Upper lobe of right lung (tissue), 1 donor: Measurements from ENCODE around the gene TOMM5. TPM values are rescaled to one million over a fixed set of nuclear protein-coding genes. Genes with fewer than 3 reads are reported as not detected.

ENCODE experiments used
- ATAC-seq: fragments of 200-7000 bp; cut with Tn5 transposase; one replicate; pipeline ENCODE4 v1.9.1; 2020; ENCODE audit warnings: mild to moderate bottlenecking, moderate library complexity
- DNase-seq: peaks from one replicate; pipeline ENCODE4 v3.0.0-alpha.2; 2020
- H3K27ac ChIP-seq: fragments of 200-600 bp; one replicate; pipeline ENCODE4 v1.8.0; 2022
- H3K27me3 ChIP-seq: fragments of 200-600 bp; one replicate; pipeline ENCODE4 v1.8.0; 2022; ENCODE audit warnings: mild to moderate bottlenecking
- H3K36me3 ChIP-seq: fragments of 200-600 bp; one replicate; pipeline ENCODE4 v1.8.0; 2022
- H3K4me1 ChIP-seq: fragments of 200-600 bp; one replicate; pipeline ENCODE4 v1.8.0; 2022
- H3K4me3 ChIP-seq: fragments of 200-600 bp; one replicate; pipeline ENCODE4 v1.8.0; 2022; ENCODE audit warnings: mild to moderate bottlenecking
- H3K9me3 ChIP-seq: fragments of 200-600 bp; one replicate; pipeline ENCODE4 v1.8.0; 2022
- CTCF ChIP-seq: fragments of 200-600 bp; IDR thresholded peaks from one replicate; pipeline ENCODE4 v1.8.0; 2022; ENCODE audit warnings: antibody characterized with exemption
- intact Hi-C: fragments of 100-400 bp; cut with DNase I; formaldehyde crosslinking; loops from one replicate; pipeline ENCODE4 v1.11.0; 2022
- total RNA-seq: library from RNA; stranded (reverse); fragmentation: NEBNext Ultra II Directional; extraction: Animal tissue kit (Norgen Biotek cat#: 25700); gene quantifications from one replicate; pipeline ENCODE4 v1.2.1, GENCODE V29; 2021
- donor health status: DM: no; HTN: yes; CAD: no; lungs with severe emphysema.

The TOMM5 gene
- total RNA-seq, 1 donor from 2014 or later: 60.7 TPM

- H3K36me3 ChIP-seq: no peaks in the 10 kb centered on the region
- H3K27ac ChIP-seq: no peak overlapping the region
- ATAC-seq: no peak
- no peak for TF ChIP-seq CTCF
- intact Hi-C loops: no loop called here
- H3K27me3 ChIP-seq: peaks cover 13% of the 10 kb centered on the region
- H3K4me1 ChIP-seq: no peaks in the 10 kb centered on the region
- H3K9me3 ChIP-seq: no peaks in the 10 kb centered on the region
- DNase-seq: no peak
- H3K4me3 ChIP-seq: no peak overlapping the region
Measured at GRCh38 chr9:37636511-37637448, 44.4 kb upstream of the TOMM5 start.

GRCh38 chr9:37635808-37636207 is 43.4 kb upstream of the TOMM5 start:
- Histone ChIP-seq H3K4me1 (no peaks in the 10 kb centered on the region), H3K27me3 (peaks cover 6% of the 10 kb centered on the region), H3K9me3 (no peaks in the 10 kb centered on the region), H3K27ac (no peak overlapping the region), H3K36me3 (no peaks in the 10 kb centered on the region), H3K4me3 (no peak overlapping the region)
- DNase-seq (no peak), ATAC-seq (no peak)
- intact Hi-C loops: no loop called here
- TF ChIP-seq CTCF: no peak

GRCh38 chr9:37632479-37632878 is 40.1 kb upstream of the TOMM5 start:
- no peak overlapping the region for H3K4me3 ChIP-seq

GRCh38 chr9:37626708-37627292 is 34.4 kb upstream of the TOMM5 start:
- Histone ChIP-seq H3K27ac (no peak overlapping the region), H3K27me3 (no peaks in the 10 kb centered on the region), H3K4me3 (no peak overlapping the region), H3K4me1 (no peaks in the 10 kb centered on the region), H3K9me3 (no peaks in the 10 kb centered on the region), H3K36me3 (no peaks in the 10 kb centered on the region)
- no peak for DNase-seq
- no peak for ATAC-seq
- intact Hi-C loops: no loop called here
- TF ChIP-seq CTCF: no peak

More at GRCh38 chr9:37632479-37632878, 40.1 kb upstream of the TOMM5 start:
- Histone ChIP-seq H3K9me3 (no peaks in the 10 kb centered on the region), H3K4me1 (no peaks in the 10 kb centered on the region), H3K27me3 (peaks cover 6% of the 10 kb centered on the region), H3K27ac (no peak overlapping the region), H3K36me3 (no peaks in the 10 kb centered on the region)
- intact Hi-C loops: no loop called here
- DNase-seq (no peak), ATAC-seq (no peak)
- no peak for TF ChIP-seq CTCF

- no peaks in the 10 kb centered on the region for H3K4me1 ChIP-seq
- H3K27ac ChIP-seq: no peak overlapping the region
- no peaks in the 10 kb centered on the region for H3K9me3 ChIP-seq
- DNase-seq (no peak), ATAC-seq (no peak)
- intact Hi-C loops: no loop called here
- TF ChIP-seq CTCF: no peak
- H3K4me3 ChIP-seq: no peak overlapping the region
- no peaks in the 10 kb centered on the region for H3K27me3 ChIP-seq
- no peaks in the 10 kb centered on the region for H3K36me3 ChIP-seq
Measured at GRCh38 chr9:37625758-37626147, 33.4 kb upstream of the TOMM5 start.
